Activated CD4-positive, CD25-positive, alpha-beta regulatory T cell treated with anti-CD3 and anti-CD28 coated beads, Interleukin-2, amount 50 U/mL, for 72 hours (primary cell): ENCODE results near the gene ANO6.

Experiments used
- DNase-seq: peaks from one replicate; pipeline ENCODE4 v3.0.0; 2021

ANO6 gene

DNA sequence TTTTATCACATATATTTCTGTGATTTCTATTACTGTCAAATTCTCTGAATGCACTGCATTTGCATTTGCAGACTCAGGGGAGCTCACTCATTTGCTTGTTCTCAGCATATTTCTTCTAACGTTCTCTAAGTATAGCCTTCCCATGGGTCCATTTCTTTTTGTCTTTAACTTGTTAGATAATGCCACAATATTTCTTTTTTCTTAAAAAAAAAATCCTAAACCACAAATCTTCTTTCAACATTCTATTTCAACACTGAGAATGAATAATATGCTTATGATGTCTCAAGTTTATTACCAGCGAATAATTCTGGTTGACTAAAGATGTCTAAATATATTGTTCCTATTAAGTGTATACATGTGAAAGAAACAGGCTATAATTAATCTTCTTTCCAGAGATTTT, 200.2 kb downstream of the ANO6 start:
- DNase-seq = no peak

GRCh38 chr12:45418520-45418919, 202.6 kb downstream of the ANO6 start:
- DNase-seq = no peak

DNA sequence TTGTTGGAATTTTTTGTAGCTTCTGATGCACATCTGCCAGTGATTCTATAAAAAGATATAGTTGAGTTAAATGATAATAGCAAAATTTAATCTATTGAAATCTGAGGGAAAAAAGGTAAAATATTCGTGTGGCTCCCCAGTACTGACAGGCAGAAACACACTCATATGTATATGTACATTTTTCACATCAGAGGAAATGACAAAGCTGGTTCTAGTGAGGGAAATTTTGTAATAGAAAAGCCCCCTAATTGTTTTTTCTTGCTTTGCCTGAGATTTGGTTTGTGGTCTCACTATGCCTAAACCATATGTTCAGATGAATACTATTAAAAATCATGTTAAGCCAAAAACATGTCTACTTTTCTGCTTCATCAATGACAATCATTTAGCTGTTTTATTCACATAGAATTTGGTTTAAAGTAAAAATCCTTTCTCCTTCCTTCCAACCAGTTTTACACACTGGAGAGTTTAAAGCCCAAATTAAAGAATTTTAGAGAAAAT, 203.5 kb downstream of the ANO6 start:
- no peak for DNase-seq

- no peak for DNase-seq
These were observed 205.8 kb downstream of the ANO6 start for GRCh38 chr12:45421736-45422135.

- no peak for DNase-seq
These were observed 208.0 kb downstream of the ANO6 start for GRCh38 chr12:45423931-45424330.

DNA sequence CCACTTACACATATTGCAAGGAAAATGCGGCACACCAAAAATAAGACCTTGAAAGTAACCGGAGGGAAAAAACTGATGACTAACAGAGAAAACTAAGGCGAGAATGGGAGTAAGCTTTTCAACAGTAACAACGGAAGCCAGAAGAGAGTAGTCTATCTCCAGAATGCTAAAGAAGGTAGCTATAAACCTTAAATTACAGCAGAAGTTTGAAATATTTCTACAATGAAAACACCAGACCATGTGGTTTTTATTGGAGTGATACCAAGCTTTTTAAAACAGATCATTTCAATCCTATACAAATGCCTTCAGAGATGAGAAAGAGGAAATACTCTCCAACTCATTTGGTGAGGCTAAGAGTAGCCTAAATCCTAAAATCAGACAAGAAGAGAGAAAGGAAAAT, 209.5 kb downstream of the ANO6 start:
- no peak for DNase-seq

GRCh38 chr12:45426294-45426693, 210.4 kb downstream of the ANO6 start:
- DNase-seq = no peak

DNA sequence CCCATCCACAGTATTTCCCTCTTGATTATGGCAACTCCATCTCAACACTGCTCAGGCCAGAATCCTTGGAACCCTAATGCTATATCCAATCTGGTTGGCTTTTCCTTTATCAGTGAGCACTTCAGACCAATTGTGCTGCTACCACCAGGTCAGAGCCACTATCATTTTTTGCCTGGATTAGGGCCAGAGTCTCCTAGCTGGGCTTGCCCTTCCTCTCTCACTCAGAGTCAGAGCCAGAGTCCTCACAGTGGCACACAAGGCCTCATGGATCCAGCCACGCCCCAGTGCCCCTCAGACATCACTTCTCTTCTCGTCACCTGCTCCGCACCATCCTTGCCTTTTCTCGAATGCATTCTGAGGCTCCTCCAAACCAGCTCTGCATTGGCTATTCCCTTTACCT, 211.1 kb downstream of the ANO6 start:
- no peak for DNase-seq

DNA sequence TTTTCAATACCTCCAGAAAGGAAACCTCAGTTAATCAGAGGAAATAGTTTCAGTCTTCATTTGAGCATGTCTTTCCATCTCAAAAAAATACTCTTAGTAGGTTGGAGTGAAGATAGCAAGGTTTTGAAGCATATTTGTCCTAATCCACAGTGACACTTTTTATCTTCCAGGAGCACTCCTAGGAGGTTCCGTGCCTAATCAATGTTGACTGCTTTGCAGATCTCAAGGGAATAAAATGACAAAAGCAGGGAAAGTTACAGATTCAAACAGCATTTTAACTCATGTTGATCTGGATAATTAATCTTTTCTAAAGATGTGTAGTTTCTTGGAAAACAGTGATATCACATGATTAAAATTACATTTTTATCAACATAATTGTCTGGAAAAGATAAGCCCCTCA, 213.9 kb downstream of the ANO6 start:
- DNase-seq = no peak

GRCh38 chr12:45431126-45431525, 215.2 kb downstream of the ANO6 start:
- DNase-seq = no peak

- DNase-seq = no peak
These were observed 216.8 kb downstream of the ANO6 start for GRCh38 chr12:45432710-45433109.

GRCh38 chr12:45433441-45433868, 217.6 kb downstream of the ANO6 start:
- DNase-seq = no peak

DNA sequence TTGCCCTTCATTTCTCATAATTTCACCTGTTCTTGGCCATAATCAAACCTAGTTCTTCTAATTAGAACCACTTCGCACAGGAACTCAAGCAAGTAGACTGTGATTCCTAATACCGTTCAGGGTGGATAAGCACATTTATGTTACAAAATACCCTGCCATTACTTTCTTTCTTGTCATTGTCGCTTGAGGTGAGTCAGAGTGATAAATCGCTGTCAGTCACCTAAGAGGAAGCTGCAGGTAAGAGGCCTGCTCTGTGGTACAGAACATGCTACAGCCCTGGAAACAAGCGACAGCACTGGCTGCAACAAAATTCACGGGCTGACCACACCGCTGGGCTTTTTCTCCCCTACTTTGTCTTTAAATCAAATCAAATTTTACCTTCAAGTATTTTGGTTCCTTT, 218.2 kb downstream of the ANO6 start:
- no peak for DNase-seq

GRCh38 chr12:45435945-45436710, 220.2 kb downstream of the ANO6 start:
- DNase-seq = no peak

- no peak for DNase-seq
These were observed 223.1 kb downstream of the ANO6 start for GRCh38 chr12:45439039-45439438.

- no peak for DNase-seq
These were observed 230.1 kb downstream of the ANO6 start for GRCh38 chr12:45446013-45446412.

- DNase-seq = no peak
These were observed 242.3 kb downstream of the ANO6 start for GRCh38 chr12:45458238-45458637.

GRCh38 chr12:45458854-45459807, 243.2 kb downstream of the ANO6 start:
- no peak for DNase-seq

DNA sequence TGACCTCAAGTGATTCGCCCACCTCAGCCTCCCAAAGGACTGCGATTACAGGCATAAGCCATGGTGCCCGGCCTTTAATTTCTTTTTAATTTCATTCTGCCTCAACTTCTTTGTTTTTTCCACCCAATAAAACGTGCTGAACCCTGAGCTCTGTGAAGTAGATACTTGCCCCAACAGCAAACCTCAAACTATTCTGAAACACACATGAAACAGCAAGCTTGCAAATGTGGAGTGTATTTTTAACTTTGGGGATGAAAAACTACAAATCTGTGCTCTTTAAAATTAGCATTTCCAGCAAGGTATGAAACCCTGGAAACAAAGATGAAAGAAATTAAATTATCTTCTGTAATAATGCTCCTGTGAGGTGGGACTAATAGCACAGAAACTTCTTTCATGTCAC, 246.6 kb downstream of the ANO6 start:
- DNase-seq = no peak

- DNase-seq = no peak
These were observed 248.8 kb downstream of the ANO6 start for GRCh38 chr12:45464699-45465098.

DNA sequence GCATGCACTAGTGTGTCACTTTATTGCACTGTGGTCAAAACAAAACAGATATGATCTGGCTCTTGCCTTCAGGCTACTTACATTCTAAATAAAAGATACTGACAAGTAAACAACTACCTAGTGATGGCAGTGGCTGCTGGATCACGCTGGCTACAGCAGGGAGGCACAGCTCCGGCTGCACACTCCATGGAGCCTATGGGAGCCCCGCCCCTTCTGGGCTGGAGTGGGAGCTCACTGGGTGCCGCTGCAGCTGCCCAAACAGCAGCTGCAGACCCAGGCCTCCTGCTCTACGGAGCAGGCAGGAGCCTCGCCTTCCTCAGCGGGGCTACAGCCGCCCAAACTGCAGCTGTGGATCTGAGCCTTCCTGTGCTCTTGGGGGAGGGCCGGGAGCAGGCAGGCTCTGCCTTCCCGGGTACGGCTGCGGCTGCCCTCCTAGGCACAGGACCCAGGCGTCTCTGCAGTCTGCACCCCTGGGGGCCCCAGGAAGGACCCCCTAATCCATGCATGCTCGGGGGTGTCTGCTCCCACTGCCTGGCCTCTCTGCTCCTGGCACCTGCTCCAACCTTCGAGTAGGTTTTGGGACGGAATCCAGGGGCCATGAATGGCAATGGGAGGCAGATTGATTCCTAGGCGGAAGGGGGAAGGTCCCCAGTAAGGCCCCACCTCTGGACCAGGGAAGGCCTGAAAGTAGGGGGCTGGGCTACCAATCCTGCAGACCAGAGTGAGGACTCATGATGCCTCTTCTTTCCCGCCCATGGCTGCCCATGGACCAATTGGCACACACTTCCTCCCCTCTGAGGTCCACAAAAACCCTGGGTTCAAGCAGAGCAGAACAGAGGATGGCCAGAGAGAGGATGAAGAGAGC, 253.1 kb downstream of the ANO6 start:
- no peak for DNase-seq

- no peak for DNase-seq
These were observed 254.0 kb downstream of the ANO6 start for GRCh38 chr12:45469902-45470301.

GRCh38 chr12:45473636-45474035, 257.7 kb downstream of the ANO6 start:
- DNase-seq = no peak
